HG03469 (cell line): ENCODE results near the gene ST3GAL5.

ENCODE experiments used
- ATAC-seq: cut with Tn5 transposase; IDR thresholded peaks from one replicate; pipeline ENCODE4 v1.9.1; 2021; ENCODE audit warnings: mild to moderate bottlenecking, moderate library complexity, moderate number of reproducible peaks; ENCODE audit not compliant: unreplicated experiment

ST3GAL5 gene

DNA sequence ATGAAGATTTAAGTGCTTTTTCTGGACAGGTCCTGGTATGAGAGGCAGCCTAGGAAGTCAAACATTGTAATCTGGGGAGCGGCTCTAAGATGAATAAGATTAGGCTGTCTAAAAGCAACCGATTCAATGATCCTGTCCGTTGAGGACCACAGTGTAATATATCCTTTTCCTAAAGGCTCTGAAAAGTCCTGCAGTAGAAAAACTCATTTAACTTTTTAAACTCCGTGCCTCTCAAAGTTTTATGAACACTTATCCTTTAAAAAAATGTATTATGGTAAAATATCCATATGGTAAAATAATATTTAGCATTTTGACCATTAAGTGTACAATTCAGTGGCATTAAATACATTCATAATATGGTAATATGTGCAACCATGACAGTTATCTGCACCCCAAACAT, 95.2 kb downstream of the ST3GAL5 start:
- ATAC-seq = no peak

DNA sequence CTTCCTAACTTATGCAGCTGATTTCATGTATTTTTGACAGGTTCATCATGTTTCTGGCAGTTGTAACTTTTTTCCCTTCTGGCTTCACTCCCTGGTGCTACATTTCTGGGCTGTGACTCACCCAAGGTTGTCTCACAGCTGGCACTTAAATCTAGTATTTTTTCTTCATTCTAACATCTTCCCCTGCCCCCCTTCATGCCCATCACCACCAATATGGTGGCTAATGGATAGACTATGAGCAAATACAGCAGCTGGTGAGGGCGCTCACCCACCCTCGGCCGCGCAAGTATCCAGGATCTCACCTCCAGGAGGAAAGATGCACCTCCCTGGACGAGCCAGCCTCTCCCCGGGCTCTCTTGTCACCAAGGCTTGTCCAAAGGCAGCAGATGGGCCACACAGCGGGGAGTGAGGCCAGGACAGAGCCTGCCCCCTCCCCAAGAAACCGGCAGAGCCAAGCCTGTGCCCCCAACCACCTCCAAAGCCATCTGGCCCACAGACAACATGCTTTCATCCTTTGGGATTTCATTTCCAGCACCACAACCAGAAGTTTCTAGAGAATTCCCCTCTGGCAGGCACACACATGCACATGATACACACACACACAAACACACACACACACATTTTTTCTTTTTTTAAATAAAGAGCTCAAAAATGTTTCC, 95.9 kb downstream of the ST3GAL5 start:
- no peak for ATAC-seq

DNA sequence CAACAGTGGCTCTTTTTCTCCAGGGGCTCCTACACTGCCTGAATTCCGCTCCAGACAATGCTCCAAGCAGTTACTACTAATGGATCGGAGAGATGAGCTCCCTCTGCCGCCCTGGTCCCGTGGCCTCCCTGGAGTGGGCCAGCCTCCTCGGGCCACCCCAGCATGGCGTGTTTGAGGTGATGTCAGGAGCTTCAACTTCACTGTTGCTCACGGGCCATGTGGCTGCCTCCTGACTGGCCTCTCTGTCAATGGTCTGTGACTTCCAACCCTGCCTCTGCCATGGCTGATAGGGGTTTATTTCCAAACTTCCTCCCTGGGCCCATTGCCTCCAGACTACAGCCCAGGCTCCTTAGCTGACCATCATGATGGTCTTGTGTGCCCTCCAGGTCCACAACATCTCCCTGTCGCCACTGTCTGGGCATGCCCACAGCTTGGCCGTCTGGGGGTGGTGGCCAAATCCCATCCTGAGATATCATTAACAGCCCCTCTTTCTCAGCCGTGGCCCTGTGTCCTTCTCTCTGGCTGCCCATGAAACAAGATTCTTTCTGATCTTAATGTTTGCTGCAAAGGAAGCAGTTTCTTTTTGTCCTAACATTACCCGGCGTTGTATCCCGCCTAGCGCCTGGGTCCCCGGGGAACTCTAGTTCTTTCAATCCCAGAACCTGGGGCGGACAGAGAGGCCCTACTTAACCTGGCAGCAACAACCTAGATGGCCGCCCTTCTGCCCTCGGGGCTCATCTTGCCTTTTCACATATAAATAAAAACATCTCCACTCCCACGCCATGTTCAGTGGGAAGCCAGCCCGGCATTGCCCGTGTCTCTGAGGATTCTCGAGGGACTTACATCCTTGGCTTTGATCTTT, 96.9 kb downstream of the ST3GAL5 start:
- no peak for ATAC-seq

DNA sequence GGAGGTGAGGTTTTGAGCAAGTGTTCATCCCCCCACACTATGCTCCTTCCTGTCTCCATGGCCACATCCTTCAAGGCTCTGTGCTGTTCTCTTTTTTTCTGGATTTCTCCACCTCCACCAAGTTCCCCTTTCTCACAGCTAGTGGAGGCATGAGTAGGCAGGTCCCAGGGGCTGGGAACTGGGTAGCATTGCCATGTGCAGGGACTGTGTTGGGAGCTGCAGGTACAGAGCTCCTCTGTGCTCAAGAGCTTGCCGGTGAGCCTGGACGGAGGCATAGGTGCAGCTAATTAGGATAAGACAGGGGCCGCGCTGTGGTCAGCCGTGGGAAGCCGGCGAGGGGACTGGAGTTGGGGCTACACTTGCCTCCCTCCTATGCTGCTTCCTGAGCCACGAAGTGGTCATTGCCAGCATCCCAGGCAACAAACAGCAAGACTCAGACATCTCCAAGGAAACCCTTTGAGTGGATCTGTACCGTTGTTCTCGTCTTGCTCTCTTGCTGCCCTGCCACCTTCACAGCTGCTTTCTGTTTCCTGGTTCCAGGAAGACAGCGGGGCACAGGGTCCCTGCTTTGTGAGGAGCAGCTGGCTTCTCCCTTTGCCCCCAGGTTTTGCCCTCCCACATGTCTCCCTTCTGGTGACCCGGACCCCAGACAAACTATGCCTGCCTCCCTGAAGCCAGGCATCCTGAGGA, 98.1 kb downstream of the ST3GAL5 start:
- no peak for ATAC-seq

DNA sequence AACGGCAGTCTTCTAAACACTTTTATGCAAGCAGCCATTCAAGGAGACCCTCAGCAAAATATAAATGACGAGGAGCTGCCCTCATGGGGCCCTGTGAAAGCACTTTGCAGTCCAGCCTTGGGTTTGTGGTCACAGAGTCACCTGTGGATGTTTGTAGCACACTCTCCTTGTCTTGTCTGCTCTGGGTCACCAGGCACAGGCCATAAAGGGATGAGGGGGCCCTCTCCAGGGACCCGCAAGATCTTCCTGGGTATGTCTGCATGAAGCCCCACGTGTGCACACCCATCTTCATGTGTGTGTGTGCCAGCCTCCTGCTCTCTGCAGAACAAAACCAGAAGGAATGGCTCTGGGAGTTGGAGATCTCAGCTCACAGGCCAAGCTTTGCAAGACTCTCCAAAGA, 98.8 kb downstream of the ST3GAL5 start:
- no peak for ATAC-seq

DNA sequence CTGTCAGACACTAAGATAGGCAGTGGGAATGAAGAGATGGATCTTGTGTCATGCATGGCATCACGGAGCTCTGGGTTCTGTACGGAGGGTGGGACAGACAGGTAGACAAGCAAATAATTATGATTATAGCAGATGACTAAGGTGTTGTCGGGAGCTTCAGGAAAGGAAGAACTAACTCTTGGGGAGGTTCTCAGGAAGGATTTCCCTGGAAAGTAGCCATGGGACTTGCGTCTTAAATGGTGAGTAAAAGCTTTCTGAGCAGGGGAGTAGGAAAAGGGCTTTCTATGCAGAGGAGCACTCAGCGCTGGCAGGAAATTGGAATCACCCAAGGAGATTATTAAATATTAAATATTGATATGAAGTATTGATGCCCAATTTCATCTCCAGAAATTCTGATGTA, 99.5 kb downstream of the ST3GAL5 start:
- ATAC-seq = no peak

DNA sequence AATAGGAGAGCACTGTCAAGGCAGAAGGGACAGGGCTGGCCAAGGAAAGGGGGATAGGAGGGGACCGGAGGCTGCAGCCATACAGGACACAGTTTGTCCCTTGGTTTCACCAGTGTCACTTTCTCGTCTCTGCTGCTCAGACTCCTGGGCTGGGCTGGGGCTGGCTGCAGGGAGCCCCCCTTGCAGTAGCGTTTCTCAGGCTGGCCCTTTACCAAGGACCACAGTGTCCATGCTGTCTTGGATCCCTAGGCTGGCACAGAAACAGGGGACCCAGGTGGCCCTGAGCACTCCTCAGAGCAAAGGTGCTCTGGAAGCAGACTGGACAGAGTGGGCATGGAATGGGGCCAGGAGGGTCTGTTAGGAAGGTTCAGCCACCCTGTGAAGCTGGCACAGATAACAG, 100.2 kb downstream of the ST3GAL5 start:
- ATAC-seq = no peak

DNA sequence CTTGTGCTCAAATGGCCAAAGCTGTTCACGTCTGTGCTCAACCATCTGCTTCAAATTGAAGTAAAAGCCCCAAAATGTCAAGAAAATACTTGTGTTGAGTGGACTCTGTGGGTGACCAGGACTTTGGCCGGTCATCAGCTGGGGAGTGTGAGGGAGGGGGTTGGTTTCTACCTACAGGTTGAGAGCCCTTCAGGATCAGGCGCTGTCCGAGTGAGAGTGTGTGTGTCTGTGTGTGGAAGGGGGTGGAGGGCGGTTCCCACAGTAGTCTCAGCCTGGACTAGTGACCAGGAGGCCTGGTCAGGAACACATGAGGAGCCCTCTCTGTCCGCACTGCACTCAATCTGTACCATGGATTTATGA, 100.8 kb downstream of the ST3GAL5 start:
- ATAC-seq = no peak

DNA sequence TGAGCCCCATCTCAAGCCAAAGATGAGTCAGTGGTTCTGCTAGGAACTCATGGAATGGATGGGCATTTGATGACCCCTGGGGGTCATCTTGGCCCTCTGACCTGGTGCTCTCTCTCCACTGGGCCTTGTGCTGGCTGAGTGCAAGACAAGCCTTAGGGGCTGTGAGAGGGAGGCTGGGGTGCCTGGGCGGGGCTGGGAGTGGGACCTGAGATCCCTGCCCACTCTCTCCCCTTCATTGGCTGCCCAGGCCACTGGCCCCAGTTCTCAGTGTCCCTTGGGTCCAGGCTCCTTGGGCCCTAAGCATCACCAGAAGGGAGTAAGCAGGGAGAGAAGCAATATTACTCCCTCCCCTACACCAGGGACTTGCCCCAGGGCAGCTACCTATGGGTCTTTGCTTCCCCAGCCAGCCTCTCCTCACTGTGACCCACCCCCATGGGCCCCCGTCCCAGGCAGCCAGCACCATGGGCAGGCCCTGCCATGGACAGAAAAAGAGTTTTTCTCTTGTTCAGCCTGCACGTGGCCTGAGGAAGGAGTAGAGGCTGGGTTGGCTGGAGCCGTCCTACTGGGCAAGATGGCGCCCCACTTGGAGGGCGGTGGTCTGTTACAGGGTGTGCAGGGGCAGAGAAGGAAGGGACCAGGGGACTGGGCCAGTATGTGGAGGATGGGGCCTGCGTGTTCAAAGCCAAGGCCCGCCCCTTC, 101.4 kb downstream of the ST3GAL5 start:
- no peak for ATAC-seq
